ENCODE measurements around the gene MYBBP1A.

Gene MYBBP1A

GRCh38 chr17:4549781-4550533 lies 5.2 kb downstream of the MYBBP1A start:
- DNase-seq (ENCODE audit: extremely low read depth, low read depth) = no peak
- TF ChIP-seq CTCF (IDR thresholded peaks at IDR 0.05; ENCODE audit: low read depth, low read length, missing control alignments) = no peak
- no peak overlapping the region for H3K4me3 ChIP-seq (replicated peaks; ENCODE audit: low read depth, low read length)

DNA sequence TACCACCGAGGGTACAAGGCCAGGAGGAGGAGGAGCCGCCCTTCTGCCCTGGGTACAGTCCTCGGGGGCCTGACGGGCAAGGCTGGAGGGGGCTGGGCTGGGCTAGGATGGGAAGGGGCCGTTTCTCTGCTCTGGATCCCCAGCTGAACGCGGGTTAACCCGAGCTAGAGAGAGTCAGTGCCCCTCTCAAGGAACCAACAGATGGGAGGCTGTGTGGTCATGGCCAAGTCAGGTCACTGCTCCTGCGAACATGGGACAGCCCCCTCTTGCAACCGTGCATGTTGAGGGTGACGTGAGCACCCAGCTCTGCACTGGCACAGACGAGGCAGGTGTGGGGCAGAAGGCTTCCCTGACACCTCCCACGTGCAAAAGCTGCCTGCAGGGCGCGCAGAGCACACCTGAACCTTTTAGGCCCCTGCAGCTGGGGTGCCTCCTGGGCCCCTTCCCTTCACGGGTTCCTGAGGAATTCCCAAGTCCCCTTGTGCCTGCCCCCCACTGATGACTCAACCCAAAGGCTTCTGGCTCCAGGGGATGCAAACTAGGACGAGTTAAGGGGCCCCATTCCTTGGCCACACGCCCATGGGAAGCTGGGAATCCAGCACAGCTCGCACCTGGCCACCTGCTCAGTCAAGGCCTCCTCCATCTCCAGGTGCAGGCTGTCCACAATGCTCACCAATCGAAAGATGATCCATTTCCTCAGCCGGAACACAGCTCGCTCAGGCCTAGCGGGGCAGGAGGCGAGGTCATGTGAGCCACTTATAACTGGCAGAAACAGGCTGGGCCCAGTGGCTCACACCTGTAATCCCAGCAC lies 6.3 kb downstream of the MYBBP1A start:
- no peak for DNase-seq (ENCODE audit: extremely low read depth, low read depth)
- H3K4me3 ChIP-seq (replicated peaks; ENCODE audit: low read depth, low read length) = no peak overlapping the region
- no peak for TF ChIP-seq CTCF (IDR thresholded peaks at IDR 0.05; ENCODE audit: low read depth, low read length, missing control alignments)

GRCh38 chr17:4548061-4548461 lies 7.1 kb downstream of the MYBBP1A start:
- TF ChIP-seq CTCF (IDR thresholded peaks at IDR 0.05; ENCODE audit: low read depth, low read length, missing control alignments) = no peak
- no peak for DNase-seq (ENCODE audit: extremely low read depth, low read depth)
- no peak overlapping the region for H3K4me3 ChIP-seq (replicated peaks; ENCODE audit: low read depth, low read length)

- no peak for DNase-seq (ENCODE audit: extremely low read depth, low read depth)
- H3K4me3 ChIP-seq (replicated peaks; ENCODE audit: low read depth, low read length) = no peak overlapping the region
- no peak for TF ChIP-seq CTCF (IDR thresholded peaks at IDR 0.05; ENCODE audit: low read depth, low read length, missing control alignments)
Measured at GRCh38 chr17:4547118-4547906, 7.9 kb downstream of the MYBBP1A start.

- DNase-seq (ENCODE audit: extremely low read depth, low read depth) = no peak
- no peak for TF ChIP-seq CTCF (IDR thresholded peaks at IDR 0.05; ENCODE audit: low read depth, low read length, missing control alignments)
- H3K4me3 ChIP-seq (replicated peaks; ENCODE audit: low read depth, low read length) = no peak overlapping the region
Measured at GRCh38 chr17:4545217-4545951, 9.8 kb downstream of the MYBBP1A start.

DNA sequence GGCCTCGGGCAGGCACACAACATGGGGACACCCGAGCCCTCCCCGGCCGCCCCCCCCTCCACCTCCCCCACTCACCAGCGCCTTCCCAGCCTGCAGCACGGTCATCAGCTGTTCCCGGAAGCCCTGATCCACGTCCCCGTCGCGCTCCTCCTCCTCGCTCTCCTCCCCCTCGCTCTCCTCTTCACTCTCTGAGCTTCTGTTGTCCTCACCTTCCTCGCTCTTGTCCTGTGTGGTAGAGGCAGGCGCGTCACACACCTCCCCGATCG lies 10.3 kb downstream of the MYBBP1A start:
- TF ChIP-seq CTCF (IDR thresholded peaks at IDR 0.05; ENCODE audit: low read depth, low read length, missing control alignments) = no peak
- DNase-seq (ENCODE audit: extremely low read depth, low read depth) = no peak

More for the DNA sequence above, 10.3 kb downstream of the MYBBP1A start:
- no peak overlapping the region for H3K4me3 ChIP-seq (replicated peaks; ENCODE audit: low read depth, low read length)
